ENCODE measurements around the gene PFN2.

PFN2 gene

GRCh38 chr3:150013801-150014200 lies 43.1 kb upstream of the PFN2 start:
- ATAC-seq (ENCODE audit: insufficient read depth, low read depth): no peak
- DNase-seq: no peak
- TF ChIP-seq EZH2 (IDR thresholded peaks at IDR 0.05; ENCODE audit: borderline replicate concordance, low read depth, low read length, severe bottlenecking): no peak
- TF ChIP-seq, protein P1, sequence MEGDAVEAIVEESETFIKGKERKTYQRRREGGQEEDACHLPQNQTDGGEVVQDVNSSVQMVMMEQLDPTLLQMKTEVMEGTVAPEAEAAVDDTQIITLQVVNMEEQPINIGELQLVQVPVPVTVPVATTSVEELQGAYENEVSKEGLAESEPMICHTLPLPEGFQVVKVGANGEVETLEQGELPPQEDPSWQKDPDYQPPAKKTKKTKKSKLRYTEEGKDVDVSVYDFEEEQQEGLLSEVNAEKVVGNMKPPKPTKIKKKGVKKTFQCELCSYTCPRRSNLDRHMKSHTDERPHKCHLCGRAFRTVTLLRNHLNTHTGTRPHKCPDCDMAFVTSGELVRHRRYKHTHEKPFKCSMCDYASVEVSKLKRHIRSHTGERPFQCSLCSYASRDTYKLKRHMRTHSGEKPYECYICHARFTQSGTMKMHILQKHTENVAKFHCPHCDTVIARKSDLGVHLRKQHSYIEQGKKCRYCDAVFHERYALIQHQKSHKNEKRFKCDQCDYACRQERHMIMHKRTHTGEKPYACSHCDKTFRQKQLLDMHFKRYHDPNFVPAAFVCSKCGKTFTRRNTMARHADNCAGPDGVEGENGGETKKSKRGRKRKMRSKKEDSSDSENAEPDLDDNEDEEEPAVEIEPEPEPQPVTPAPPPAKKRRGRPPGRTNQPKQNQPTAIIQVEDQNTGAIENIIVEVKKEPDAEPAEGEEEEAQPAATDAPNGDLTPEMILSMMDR (IDR thresholded peaks at IDR 0.05; ENCODE audit: borderline replicate concordance, extremely low read depth, low read length, poor library complexity, severe bottlenecking): no peak
- H3K4me2 ChIP-seq (ENCODE audit: insufficient read depth, low read length): no peak overlapping the region
- H3K9me3 ChIP-seq (ENCODE audit: insufficient read depth, low read length, severe bottlenecking): no peaks in the 10 kb centered on the region
- H2AFZ ChIP-seq (ENCODE audit: low read depth, low read length): no peak overlapping the region
- no peaks in the 10 kb centered on the region for H3K79me2 ChIP-seq (ENCODE audit: insufficient read depth, low read length)
- no peak overlapping the region for H3K27ac ChIP-seq (ENCODE audit: low read length)
- no peak overlapping the region for H3K9ac ChIP-seq (ENCODE audit: low read depth, low read length)
- H3K4me1 ChIP-seq (ENCODE audit: insufficient read depth, low read length): no peaks in the 10 kb centered on the region
- H3K36me3 ChIP-seq (ENCODE audit: insufficient read depth, low read length): no peaks in the 10 kb centered on the region
- no peaks in the 10 kb centered on the region for H3K27me3 ChIP-seq (ENCODE audit: insufficient read depth, low read length, poor library complexity)
- no peak overlapping the region for H3K4me3 ChIP-seq (ENCODE audit: low read depth in 1 of 2, low read length in 2 of 2)
- H4K20me1 ChIP-seq (ENCODE audit: insufficient read depth, low read length): no peaks in the 10 kb centered on the region

DNA sequence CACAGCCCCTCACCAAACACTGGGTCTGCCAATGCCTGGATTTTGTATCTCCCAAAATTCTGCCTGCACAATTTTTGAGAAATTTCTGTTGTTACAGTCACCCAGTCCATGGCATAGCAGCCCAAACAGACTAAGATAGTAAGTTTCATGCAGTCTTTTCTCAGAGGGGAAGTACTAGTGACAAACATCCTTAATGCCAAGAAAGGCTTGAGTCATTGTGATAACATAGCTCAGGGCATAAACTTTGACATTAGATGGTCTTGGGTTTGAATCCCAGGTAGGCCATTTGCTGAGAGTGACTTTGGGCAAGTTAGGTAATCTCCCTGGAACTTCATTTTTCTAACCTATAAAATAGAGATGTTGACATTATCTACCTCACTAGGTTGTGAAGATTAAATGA lies 36.1 kb upstream of the PFN2 start:
- Histone ChIP-seq H3K36me3 (ENCODE audit: insufficient read depth, low read length) (no peaks in the 10 kb centered on the region), H3K9ac (ENCODE audit: low read depth, low read length) (no peak overlapping the region), H3K79me2 (ENCODE audit: insufficient read depth, low read length) (no peaks in the 10 kb centered on the region), H4K20me1 (ENCODE audit: insufficient read depth, low read length) (no peaks in the 10 kb centered on the region), H3K27ac (ENCODE audit: low read length) (no peak overlapping the region), H2AFZ (ENCODE audit: low read depth, low read length) (no peak overlapping the region), H3K9me3 (ENCODE audit: insufficient read depth, low read length, severe bottlenecking) (no peaks in the 10 kb centered on the region), H3K4me1 (ENCODE audit: insufficient read depth, low read length) (no peaks in the 10 kb centered on the region), H3K4me2 (ENCODE audit: insufficient read depth, low read length) (no peak overlapping the region), H3K4me3 (ENCODE audit: low read depth in 1 of 2, low read length in 2 of 2) (no peak overlapping the region), H3K27me3 (ENCODE audit: insufficient read depth, low read length, poor library complexity) (no peaks in the 10 kb centered on the region)
- TF ChIP-seq, protein P1 (IDR thresholded peaks at IDR 0.05; ENCODE audit: borderline replicate concordance, extremely low read depth, low read length, poor library complexity, severe bottlenecking): no peak
- no peak for TF ChIP-seq EZH2 (IDR thresholded peaks at IDR 0.05; ENCODE audit: borderline replicate concordance, low read depth, low read length, severe bottlenecking)
- ATAC-seq (ENCODE audit: insufficient read depth, low read depth) (no peak), DNase-seq (no peak)

DNA sequence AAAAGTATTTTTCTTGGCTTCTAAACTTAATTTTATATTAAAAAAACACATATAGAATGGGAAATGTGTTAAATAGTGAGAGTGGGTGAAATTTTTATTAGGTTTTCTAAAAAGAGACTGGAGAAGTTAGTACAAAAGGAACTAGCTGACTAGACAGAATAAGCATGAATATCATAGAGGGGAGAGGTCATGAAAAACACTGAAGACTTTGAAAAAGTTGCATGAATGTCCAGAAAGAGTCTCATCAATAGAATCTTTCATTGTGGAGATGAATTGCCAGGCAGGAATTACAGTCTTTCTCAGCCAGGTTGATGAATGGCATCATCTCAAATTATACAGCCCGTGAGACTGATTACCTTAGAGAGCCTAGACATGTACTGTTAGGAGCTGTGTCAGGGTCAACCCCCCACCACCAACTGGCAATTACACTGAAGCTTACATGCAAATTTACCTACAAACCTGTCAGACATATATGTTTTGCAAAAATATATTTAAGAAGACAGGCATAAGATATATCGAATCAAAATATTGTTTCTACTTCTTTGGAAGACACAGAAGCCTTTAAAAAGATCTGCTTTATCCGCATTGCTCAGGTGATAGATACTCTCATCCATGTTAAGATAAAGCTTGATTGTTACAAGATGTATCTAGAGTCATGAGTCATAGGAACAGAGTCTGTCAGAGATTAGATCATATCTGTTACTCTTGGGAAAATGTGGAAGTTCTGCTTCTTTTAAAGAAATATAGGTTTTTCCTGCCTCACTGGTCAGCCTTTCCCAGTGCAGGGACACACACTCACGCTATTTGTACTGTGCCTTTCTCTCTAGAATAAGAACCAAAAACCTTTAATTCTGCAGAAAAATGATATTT lies 34.8 kb upstream of the PFN2 start:
- no peak for ATAC-seq (ENCODE audit: insufficient read depth, low read depth)

More for the DNA sequence above, 34.8 kb upstream of the PFN2 start:
- Histone ChIP-seq H3K27ac (ENCODE audit: low read length) (no peak overlapping the region), H3K9ac (ENCODE audit: low read depth, low read length) (no peak overlapping the region), H2AFZ (ENCODE audit: low read depth, low read length) (no peak overlapping the region), H3K4me2 (ENCODE audit: insufficient read depth, low read length) (no peak overlapping the region), H3K4me3 (ENCODE audit: low read depth in 1 of 2, low read length in 2 of 2) (no peak overlapping the region), H3K27me3 (ENCODE audit: insufficient read depth, low read length, poor library complexity) (no peaks in the 10 kb centered on the region), H3K79me2 (ENCODE audit: insufficient read depth, low read length) (no peaks in the 10 kb centered on the region), H3K4me1 (ENCODE audit: insufficient read depth, low read length) (no peaks in the 10 kb centered on the region), H4K20me1 (ENCODE audit: insufficient read depth, low read length) (no peaks in the 10 kb centered on the region), H3K9me3 (ENCODE audit: insufficient read depth, low read length, severe bottlenecking) (no peaks in the 10 kb centered on the region), H3K36me3 (ENCODE audit: insufficient read depth, low read length) (no peaks in the 10 kb centered on the region)
- DNase-seq: no peak
- TF ChIP-seq, protein P1 (IDR thresholded peaks at IDR 0.05; ENCODE audit: borderline replicate concordance, extremely low read depth, low read length, poor library complexity, severe bottlenecking): no peak
- TF ChIP-seq EZH2 (IDR thresholded peaks at IDR 0.05; ENCODE audit: borderline replicate concordance, low read depth, low read length, severe bottlenecking): no peak
